ENCODE measurements around the gene AKT2.

GRCh38 chr19:40198272-40198990, 86.7 kb downstream of the AKT2 start:
- TF ChIP-seq CTCF (conservative IDR thresholded peaks at IDR 0.05; ENCODE audit: low read depth, low read length), result no peak
- TF ChIP-seq EZH2 (IDR thresholded peaks at IDR 0.05; ENCODE audit: borderline replicate concordance, low read depth, low read length, poor library complexity, severe bottlenecking), result no peak
